Karpas-422 (cell line): ENCODE results near the gene RPS6KB2. TPM values are rescaled to one million over a fixed set of nuclear protein-coding genes. Genes with fewer than 3 reads are reported as not detected.
"Not testable (repeated sequence)": the region's sequence is repeated elsewhere in the genome, so short reads cannot be mapped to it uniquely, and the experiment has no call there.

Source experiments
- DNase-seq: peaks from one replicate; pipeline ENCODE4 v3.0.0-alpha.2; 2015
- H2AFZ ChIP-seq: fragments of 200-600 bp; sonication (generic); 2 replicates; pipeline ENCODE4 v1.6.1; 2014; ENCODE audit warnings: antibody characterized with exemption, low read length, mixed read lengths
- H3K27ac ChIP-seq: fragments of 200-600 bp; sonication (generic); 2 replicates; pipeline ENCODE4 v1.5.1; 2014; ENCODE audit warnings: mild to moderate bottlenecking, low read length, moderate library complexity
- H3K27me3 ChIP-seq: fragments of 200-600 bp; sonication (generic); 2 replicates; pipeline ENCODE4 v1.6.1; 2014; ENCODE audit warnings: low read length, mixed read lengths
- H3K36me3 ChIP-seq: fragments of 200-600 bp; sonication (generic); 2 replicates; pipeline ENCODE4 v1.6.1; 2014; ENCODE audit warnings: low read length, mixed read lengths; ENCODE audit not compliant: insufficient read depth
- H3K4me1 ChIP-seq: fragments of 200-600 bp; sonication (generic); 2 replicates; pipeline ENCODE4 v1.6.1; 2014; ENCODE audit warnings: mild to moderate bottlenecking, low read length, mixed read lengths
- H3K4me2 ChIP-seq: fragments of 200-600 bp; sonication (generic); 2 replicates; pipeline ENCODE4 v1.6.1; 2014; ENCODE audit warnings: low read length, low read depth, mild to moderate bottlenecking; ENCODE audit not compliant: poor library complexity, severe bottlenecking
- H3K4me3 ChIP-seq: fragments of 200-600 bp; sonication (generic); 2 replicates; pipeline ENCODE4 v1.5.1; 2014; ENCODE audit warnings: mild to moderate bottlenecking, antibody characterized with exemption, low read length, mixed read lengths
- H3K79me2 ChIP-seq: fragments of 200-600 bp; sonication (generic); 2 replicates; pipeline ENCODE4 v1.6.1; 2014; ENCODE audit warnings: mild to moderate bottlenecking, low read length, mixed read lengths
- H3K9ac ChIP-seq: fragments of 200-600 bp; sonication (generic); 2 replicates; pipeline ENCODE4 v1.6.0; 2014; ENCODE audit warnings: low read length
- H3K9me2 ChIP-seq: fragments of 200-600 bp; sonication (generic), shearing (Covaris generic); replicated peaks from 2 replicates; pipeline ENCODE4 v1.6.0; 2014; ENCODE audit warnings: mild to moderate bottlenecking, low read length, moderate library complexity; ENCODE audit not compliant: insufficient read depth
- H3K9me3 ChIP-seq: fragments of 300-700, 200-600 bp; sonication (generic); 2 replicates; pipeline ENCODE4 v1.6.1; 2014; ENCODE audit warnings: low read length, mixed read lengths
- H4K20me1 ChIP-seq: fragments of 200-600 bp; sonication (generic); 2 replicates; pipeline ENCODE4 v1.6.1; 2014; ENCODE audit warnings: mild to moderate bottlenecking, antibody characterized with exemption, low read length, low read depth; ENCODE audit not compliant: insufficient read depth
- total RNA-seq: library from RNA; depleted of rRNA; stranded (reverse); fragments of >200 nt; shearing (Covaris generic); gene quantifications from 2 replicates; pipeline ENCODE4 v1.2.3, GENCODE V29; 2014; ENCODE audit warnings: low replicate concordance

The RPS6KB2 gene
- total RNA-seq, 1 experiment from 2014 or later, result 48.9 TPM

DNA sequence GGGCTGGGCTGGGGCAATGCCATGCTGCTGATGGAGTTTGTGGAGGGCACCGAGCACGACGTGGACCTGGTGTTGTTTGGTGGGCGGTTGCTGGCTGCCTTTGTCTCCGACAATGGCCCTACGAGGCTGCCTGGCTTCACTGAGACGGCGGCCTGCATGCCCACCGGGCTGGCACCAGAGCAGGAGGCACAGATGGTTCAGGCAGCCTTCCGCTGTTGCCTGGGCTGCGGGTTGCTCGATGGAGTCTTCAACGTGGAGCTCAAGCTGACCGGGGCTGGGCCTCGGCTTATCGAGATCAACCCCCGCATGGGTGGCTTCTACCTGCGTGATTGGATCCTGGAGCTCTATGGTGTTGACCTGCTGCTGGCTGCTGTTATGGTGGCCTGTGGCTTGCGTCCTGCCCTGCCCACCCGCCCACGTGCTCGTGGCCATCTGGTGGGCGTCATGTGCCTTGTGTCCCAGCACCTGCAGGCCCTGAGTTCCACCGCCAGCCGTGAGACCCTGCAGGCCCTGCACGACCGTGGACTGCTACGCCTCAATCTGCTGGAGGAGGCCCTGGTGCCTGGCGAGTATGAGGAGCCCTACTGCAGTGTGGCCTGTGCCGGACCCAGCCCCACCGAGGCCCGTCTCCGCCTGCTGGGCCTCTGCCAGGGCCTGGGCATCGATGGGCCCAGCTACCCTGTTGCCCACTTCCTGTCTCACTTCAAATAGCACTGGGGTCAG is 4.2 kb upstream of the RPS6KB2 start:
- H3K9me3 ChIP-seq, result no peaks in the 10 kb centered on the region
- H3K4me3 ChIP-seq, result no peak overlapping the region
- no peaks in the 10 kb centered on the region for H4K20me1 ChIP-seq
- H3K9me2 ChIP-seq, result no peaks in the 10 kb centered on the region
- no peak overlapping the region for H2AFZ ChIP-seq
- no peak overlapping the region for H3K4me2 ChIP-seq
- H3K4me1 ChIP-seq, result peaks cover 27% of the 10 kb centered on the region
- no peaks in the 10 kb centered on the region; the same call in 1 of the 2 replicates for H3K27me3 ChIP-seq
- H3K27ac ChIP-seq, result no peak overlapping the region
- no peaks in the 10 kb centered on the region for H3K36me3 ChIP-seq
- no peak for DNase-seq
- no peak overlapping the region for H3K9ac ChIP-seq
- peaks cover 6% of the 10 kb centered on the region for H3K79me2 ChIP-seq

DNA sequence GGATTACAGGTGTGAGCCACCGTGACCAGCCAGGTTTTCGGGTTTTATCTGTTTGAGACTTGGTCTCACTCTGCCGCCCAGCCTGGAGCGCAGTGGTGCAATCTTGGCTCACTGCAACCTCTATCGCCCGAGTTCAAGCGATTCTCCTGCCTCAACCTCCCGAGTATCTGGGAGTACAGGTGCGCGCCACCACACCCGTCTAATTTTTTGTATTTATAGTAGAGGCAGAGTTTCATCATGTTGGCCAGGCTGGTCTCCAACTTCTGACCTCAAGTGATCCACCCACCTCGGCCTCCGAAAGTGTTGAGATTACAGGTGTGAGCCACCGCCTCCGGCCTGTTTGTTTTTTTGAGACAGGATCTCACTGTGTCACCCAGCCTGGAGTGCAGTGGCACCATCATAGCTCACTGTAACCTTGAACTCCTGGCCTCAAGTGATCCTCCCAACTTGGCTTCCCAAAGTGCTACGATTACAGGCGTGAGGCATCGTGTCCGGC is 882 bp upstream of the RPS6KB2 start:
- Histone ChIP-seq H2AFZ (peak overlapping the region; percentile 95; the same call in 1 of the 2 replicates), H3K27ac (peak overlapping the region; percentile 68), H3K4me1 (peaks cover 19% of the 10 kb centered on the region), H3K4me3 (peak overlapping the region; percentile 87), H3K79me2 (peaks cover 16% of the 10 kb centered on the region), H3K9ac (peak overlapping the region; percentile 88), H3K4me2 (peak overlapping the region; percentile 93)
- not testable (repeated sequence) for H3K9me2 ChIP-seq, H3K36me3 ChIP-seq, H4K20me1 ChIP-seq, DNase-seq, H3K9me3 ChIP-seq, H3K27me3 ChIP-seq

DNA sequence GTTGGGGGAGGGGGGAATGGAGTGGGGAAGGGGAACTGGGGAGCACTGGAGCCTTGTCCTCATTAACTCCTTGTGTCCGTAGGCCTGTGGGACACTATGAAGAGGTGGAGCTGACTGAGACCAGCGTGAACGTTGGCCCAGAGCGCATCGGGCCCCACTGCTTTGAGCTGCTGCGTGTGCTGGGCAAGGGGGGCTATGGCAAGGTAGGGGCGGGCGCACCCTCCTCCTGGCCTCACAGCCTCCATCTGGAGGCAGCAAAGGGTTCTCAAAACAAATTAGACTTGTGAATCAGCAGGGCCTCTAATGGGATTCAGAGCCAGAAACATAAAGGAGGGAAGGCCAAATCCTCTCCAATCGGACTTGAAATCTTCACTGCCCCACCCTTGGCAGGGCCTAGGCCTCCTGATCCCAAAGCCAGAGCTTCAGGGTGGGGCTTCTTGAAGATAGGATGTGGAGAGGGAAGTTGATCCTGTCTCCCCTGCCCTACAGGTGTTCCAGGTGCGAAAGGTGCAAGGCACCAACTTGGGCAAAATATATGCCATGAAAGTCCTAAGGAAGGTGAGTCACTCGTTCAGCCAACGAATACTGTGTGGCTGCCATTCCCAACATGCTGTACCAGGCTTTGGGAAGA is 859 bp downstream of the RPS6KB2 start:
- DNase-seq, result no peak
- H3K36me3 ChIP-seq, result peaks cover 5% of the 10 kb centered on the region; the same call in 1 of the 2 replicates
- H3K9me3 ChIP-seq, result no peaks in the 10 kb centered on the region
- peak overlapping the region; percentile 60 for H3K27ac ChIP-seq
- H3K4me3 ChIP-seq, result peak overlapping the region; percentile 87
- H3K27me3 ChIP-seq, result no peaks in the 10 kb centered on the region
- H3K9ac ChIP-seq, result peak overlapping the region; percentile 88
- H3K4me1 ChIP-seq, result peaks cover 32% of the 10 kb centered on the region
- H2AFZ ChIP-seq, result no peak overlapping the region
- no peaks in the 10 kb centered on the region for H3K9me2 ChIP-seq
- H3K4me2 ChIP-seq, result peak overlapping the region; percentile 93
- H4K20me1 ChIP-seq, result no peaks in the 10 kb centered on the region
- H3K79me2 ChIP-seq, result peaks cover 16% of the 10 kb centered on the region

DNA sequence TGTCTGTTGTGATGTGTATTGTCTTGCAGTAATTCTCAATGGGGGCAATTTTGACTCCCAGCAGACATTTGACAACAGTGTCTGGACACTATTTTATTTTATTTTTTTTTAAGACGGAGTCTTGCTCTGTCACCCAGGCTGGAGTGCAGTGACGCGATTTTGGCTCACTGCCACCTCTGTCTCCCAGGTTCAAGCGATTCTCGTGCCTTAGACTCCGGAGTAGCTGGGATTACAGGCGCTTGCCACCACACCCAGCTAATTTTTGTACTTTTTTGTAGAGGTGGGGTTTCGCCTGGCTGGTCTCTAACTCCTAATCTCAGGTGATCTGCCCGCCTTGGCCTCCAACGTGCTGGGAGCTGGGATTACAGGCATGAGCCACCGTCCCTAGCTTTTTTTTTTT is 1.4 kb downstream of the RPS6KB2 start:
- Histone ChIP-seq H2AFZ (no peak overlapping the region), H3K27ac (no peak overlapping the region), H3K36me3 (peaks cover 5% of the 10 kb centered on the region; the same call in 1 of the 2 replicates), H3K9ac (peak overlapping the region; percentile 88), H4K20me1 (no peaks in the 10 kb centered on the region), H3K9me2 (no peaks in the 10 kb centered on the region), H3K79me2 (peaks cover 16% of the 10 kb centered on the region), H3K4me2 (peak overlapping the region; percentile 93), H3K9me3 (no peaks in the 10 kb centered on the region), H3K27me3 (no peaks in the 10 kb centered on the region), H3K4me1 (peaks cover 38% of the 10 kb centered on the region), H3K4me3 (peak overlapping the region; percentile 87; the same call in 1 of the 2 replicates)
- DNase-seq, result no peak

DNA sequence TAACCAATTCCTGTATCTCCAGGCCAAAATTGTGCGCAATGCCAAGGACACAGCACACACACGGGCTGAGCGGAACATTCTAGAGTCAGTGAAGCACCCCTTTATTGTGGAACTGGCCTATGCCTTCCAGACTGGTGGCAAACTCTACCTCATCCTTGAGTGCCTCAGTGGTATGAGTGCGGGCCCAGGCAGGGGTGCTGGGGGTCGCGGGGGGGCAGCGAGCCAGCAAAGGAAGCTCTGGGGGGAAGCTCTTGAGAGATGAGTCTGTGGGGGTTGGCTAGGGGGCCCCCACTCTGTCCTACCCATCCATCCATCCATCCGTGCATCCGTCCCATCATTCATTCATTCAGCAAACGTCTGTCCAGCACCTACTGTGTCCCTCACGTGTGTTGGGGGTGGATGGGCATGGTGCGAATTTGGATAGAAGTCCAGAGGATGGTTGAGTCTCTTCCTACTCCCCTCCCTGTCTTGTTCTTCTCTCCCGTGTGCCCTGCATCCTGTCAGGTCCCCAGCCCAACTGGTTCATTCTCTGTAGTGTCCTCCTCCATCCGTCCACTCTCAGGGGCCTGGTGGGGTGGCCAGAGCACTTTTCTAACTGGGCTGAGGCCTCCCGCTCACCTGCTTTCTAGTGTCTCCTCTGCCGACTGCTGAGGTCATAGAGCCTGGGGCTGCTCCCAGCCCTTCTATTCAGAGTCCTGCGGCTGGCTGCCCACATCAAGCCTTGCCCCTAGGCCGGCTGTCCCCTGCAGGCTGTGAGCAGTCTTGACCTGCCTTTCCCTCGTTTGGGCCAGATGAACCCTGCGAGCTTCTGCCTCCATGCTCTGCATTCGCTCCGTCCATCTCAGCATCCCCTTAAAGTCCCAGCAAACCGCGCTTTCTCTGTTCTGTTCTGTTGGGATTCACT is 3.3 kb downstream of the RPS6KB2 start:
- no peaks in the 10 kb centered on the region for H3K9me2 ChIP-seq
- no peak overlapping the region for H3K4me3 ChIP-seq
- no peaks in the 10 kb centered on the region for H3K9me3 ChIP-seq
- peaks cover 7% of the 10 kb centered on the region; the same call in 1 of the 2 replicates for H4K20me1 ChIP-seq
- H3K4me2 ChIP-seq, result no peak overlapping the region
- no peak overlapping the region for H2AFZ ChIP-seq
- H3K9ac ChIP-seq, result no peak overlapping the region
- DNase-seq, result no peak
- no peaks in the 10 kb centered on the region for H3K27me3 ChIP-seq
- peaks cover 57% of the 10 kb centered on the region for H3K4me1 ChIP-seq
- peaks cover 21% of the 10 kb centered on the region for H3K79me2 ChIP-seq
- H3K27ac ChIP-seq, result no peak overlapping the region
- peaks cover 5% of the 10 kb centered on the region; the same call in 1 of the 2 replicates for H3K36me3 ChIP-seq

DNA sequence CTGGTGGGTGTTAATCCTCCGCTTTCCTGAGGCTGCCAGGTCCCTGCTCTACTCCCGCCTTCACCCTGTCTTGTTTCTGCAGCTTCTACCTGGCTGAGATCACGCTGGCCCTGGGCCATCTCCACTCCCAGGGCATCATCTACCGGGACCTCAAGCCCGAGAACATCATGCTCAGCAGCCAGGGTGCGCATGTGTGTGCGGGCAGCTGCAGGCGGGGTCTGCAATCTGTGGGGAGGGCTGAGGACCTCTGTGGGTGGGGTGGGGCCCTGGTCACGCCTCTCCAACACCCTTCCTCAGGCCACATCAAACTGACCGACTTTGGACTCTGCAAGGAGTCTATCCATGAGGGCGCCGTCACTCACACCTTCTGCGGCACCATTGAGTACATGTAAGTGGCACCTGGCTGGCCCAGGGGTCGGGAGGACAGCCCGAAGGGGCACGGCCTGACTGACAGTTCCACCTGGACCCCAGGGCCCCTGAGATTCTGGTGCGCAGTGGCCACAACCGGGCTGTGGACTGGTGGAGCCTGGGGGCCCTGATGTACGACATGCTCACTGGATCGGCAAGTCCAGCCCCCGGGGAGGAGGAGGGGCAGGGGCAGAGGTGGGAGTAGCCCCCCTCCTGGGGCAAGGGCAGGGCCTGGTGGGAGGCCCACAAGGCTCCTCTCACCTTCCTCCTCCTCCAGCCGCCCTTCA is 4.5 kb downstream of the RPS6KB2 start:
- no peaks in the 10 kb centered on the region for H3K27me3 ChIP-seq
- peaks cover 7% of the 10 kb centered on the region; the same call in 1 of the 2 replicates for H4K20me1 ChIP-seq
- H3K9me2 ChIP-seq, result no peaks in the 10 kb centered on the region
- H3K4me3 ChIP-seq, result no peak overlapping the region
- DNase-seq, result no peak
- peak overlapping the region; percentile 95; the same call in 1 of the 2 replicates for H3K9ac ChIP-seq
- H3K36me3 ChIP-seq, result peaks cover 5% of the 10 kb centered on the region; the same call in 1 of the 2 replicates
- H3K9me3 ChIP-seq, result no peaks in the 10 kb centered on the region
- H3K27ac ChIP-seq, result peak overlapping the region; percentile 100
- peak overlapping the region; percentile 73 for H3K4me2 ChIP-seq
- peaks cover 30% of the 10 kb centered on the region for H3K79me2 ChIP-seq
- H3K4me1 ChIP-seq, result peaks cover 56% of the 10 kb centered on the region
- no peak overlapping the region for H2AFZ ChIP-seq

DNA sequence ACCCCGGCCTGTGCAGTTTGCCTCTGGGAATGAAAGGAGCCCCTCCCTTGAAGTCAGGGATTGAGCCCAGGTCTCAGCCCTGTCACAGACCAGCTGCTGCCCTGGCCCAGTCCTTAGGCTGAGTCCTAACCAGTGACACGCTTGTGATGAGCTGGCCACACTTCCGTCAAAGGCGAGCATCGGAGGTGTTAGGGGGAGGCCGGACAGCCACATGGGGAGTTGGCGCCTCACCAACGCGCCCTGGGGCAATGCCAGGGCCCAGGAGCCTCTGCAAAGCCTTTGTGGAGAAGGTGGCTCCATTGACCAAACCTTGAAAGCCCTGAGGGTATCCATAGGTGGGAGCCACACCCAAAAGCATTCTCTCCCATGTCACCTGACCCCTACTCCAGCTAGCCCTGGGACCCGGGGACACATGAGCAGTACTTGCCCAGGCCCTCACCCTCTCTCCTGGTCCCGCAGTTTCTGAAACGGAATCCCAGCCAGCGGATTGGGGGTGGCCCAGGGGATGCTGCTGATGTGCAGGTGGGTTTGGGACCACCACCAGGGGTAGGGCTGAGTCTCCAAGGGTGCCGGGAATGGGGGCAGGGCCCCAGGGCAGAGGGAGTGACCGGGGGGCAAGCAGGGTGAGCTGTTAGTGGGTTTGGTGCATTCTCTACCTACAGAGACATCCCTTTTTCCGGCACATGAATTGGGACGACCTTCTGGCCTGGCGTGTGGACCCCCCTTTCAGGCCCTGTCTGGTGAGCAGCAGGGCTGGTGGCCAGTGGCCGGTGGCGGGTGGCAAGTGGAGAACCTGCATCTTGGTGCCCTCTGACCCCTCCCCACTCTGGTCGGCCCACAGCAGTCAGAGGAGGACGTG is 5.5 kb downstream of the RPS6KB2 start:
- peak overlapping the region; percentile 86; the same call in 1 of the 2 replicates for H3K4me3 ChIP-seq
- H3K9ac ChIP-seq, result peak overlapping the region; percentile 95
- H3K27me3 ChIP-seq, result no peaks in the 10 kb centered on the region
- H3K4me1 ChIP-seq, result peaks cover 64% of the 10 kb centered on the region
- H3K36me3 ChIP-seq, result peaks cover 5% of the 10 kb centered on the region; the same call in 1 of the 2 replicates
- peak overlapping the region; percentile 100 for H3K27ac ChIP-seq
- DNase-seq, result peak; percentile 68
- peak overlapping the region; percentile 73 for H3K4me2 ChIP-seq
- peaks cover 7% of the 10 kb centered on the region; the same call in 1 of the 2 replicates for H4K20me1 ChIP-seq
- no peak overlapping the region for H2AFZ ChIP-seq
- no peaks in the 10 kb centered on the region for H3K9me3 ChIP-seq
- H3K79me2 ChIP-seq, result peaks cover 28% of the 10 kb centered on the region
- H3K9me2 ChIP-seq, result no peaks in the 10 kb centered on the region
